Raji (cell line): Measurements from ENCODE around the gene ZMYND11.

Source experiments
- POLR2A ChIP-seq: IDR thresholded peaks from 2 replicates; pipeline ENCODE4 v1.6.1; 2011; ENCODE audit warnings: low read depth, low read length, control low read depth; ENCODE audit not compliant: insufficient read depth

Gene ZMYND11

DNA sequence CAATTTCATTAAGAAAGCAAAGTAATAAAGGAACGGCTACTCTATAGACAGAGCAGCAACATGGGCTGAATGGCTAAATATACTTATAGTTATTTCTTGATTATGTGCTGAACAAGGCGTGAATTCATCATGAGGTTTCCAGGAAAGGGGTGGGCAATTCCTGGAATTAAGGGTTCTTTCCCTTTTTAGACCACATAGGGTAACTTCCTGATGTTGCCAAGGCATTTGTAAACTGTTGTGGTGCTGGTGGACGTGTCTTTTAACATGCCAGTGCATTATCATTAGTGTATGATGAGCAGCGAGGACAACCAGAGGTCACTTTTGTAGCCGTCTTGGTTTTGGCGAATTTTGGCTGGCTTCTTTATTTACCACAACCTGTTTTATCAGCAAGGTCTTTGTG, 28.5 kb upstream of the ZMYND11 start:
- no peak for TF ChIP-seq POLR2A

DNA sequence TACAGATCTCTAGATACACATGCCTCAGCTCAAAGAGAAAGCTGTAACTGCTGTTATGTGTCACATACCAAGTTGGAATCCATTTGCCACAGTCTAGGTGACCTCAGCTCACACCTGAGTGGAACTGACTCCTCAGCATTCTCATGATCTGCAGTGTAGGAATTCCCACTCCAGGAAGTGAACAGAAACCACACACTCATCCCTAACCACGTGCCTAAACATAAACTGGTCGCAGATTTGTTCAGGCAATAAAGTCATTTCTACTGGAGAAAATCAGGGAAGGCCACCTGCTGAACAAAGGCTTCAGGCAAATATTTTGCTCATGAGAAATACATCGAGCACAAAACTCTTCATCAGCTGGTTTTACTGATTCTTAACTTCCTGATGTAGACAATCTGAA, 23.0 kb upstream of the ZMYND11 start:
- no peak for TF ChIP-seq POLR2A

DNA sequence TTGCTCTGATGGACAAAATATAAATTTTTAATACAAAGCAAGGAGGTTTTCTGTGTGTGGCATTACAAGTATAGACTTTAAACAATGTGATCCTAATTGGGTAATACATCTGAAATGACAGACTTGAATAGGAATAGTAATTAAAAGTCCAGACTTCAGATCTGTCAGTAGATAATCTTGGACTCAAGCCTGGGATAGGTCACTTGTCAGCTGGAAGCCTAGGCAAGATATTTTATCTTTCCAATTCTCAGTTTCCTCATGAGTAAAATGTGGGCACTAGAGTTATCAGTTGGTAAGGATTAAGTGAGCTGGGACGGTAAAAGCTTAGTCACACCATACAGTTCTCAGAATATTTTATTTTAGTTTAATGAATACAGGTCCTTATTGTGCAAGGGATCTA, 10.4 kb upstream of the ZMYND11 start:
- no peak for TF ChIP-seq POLR2A

DNA sequence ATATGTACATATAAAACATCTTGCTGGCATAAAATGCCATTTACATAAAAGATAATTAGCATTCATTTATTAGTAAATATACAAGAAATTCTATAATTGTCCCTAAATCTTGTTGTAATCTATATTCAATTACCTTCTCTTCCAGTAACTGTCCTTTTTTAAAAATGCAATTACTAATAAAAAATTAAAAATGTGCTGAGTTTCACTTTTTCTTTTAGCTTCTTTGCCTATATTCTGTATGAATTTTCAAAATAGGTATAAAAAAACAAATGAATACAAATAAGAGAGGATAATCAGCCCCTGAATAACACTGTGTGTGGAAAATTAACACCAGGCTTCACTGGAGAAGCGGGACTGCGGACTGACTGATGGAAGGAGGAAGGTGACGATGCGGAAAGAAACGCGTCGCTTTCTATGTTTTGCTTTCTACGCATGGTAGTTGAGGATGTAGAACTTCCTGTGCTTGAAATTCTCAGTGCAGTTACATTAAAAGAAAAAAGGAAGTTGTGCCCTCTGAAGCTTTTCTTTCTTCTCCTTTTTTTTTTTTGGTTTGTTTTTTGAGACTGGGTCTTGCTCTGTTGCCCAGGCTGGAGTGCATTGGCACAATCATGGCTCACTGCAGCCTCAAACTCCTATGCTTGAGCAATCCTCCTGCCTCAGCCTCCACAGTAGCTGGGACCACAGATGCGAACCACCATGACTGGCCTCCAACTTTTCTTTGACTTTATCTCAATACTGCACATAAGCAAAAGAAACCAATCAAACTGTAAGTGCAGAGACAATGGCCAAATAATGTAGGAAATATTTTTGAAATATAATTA, 7.4 kb upstream of the ZMYND11 start:
- no peak for TF ChIP-seq POLR2A

DNA sequence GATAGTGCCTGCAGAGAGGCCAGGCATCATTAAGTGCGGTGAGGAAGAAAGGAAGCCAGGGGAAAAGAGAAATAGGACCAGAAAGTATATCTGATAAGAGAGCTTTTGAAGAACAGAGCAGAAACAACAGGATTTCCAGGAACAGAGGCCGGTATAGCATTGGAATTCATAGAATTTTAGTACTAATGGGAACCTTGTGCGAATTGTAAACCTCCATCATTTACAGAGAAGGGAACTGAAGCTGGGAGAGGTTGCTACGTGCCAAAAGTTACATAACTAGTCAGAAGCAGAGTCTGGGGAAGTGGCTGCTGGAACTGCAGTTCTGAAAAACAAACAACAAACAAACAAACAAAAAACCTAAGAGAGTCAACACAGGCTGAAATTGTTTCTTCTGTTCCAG, 5.4 kb upstream of the ZMYND11 start:
- TF ChIP-seq POLR2A, result no peak

DNA sequence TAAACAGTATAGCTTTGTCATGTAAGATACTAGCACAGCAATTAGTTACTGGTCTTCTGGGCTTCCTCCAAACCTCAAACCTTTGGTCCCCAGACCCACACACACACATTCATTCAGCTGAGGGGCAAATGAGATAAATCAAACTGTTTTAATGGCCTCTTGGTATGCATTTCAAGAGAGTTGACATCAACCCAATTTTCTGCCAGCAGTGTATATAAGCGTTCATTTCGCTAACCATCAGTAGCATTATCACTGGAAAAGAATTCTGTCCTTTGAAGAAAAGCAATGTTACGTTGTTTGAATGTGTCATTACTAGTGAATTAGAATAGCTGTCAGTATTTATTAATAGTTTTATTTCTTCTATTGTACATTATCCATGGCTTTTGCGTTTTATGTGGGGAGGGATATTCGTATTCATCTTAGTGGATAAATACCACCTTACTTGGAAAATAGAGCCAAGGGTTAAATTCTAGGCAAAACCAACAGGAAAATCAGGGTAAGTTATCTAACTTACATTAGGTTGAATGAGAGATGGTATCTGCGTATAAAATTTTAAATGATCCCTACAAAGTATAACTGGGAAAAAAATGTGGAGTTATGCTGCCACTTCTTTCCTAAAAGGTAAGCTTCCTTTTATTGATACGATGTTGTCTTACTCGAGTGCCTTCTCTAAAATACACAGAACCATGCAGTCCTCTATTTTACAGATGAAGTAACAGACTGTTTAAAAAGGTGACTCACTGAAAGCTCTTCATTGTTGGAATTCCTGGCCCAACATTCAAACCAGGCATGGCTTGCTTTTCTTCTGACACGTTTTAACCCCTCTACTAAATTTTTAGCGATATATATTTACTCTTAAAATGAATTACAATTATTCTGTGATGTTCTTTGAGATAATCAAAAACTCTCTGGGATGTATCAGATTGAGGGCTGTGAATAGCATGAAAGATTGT, 2.0 kb upstream of the ZMYND11 start:
- no peak for TF ChIP-seq POLR2A

DNA sequence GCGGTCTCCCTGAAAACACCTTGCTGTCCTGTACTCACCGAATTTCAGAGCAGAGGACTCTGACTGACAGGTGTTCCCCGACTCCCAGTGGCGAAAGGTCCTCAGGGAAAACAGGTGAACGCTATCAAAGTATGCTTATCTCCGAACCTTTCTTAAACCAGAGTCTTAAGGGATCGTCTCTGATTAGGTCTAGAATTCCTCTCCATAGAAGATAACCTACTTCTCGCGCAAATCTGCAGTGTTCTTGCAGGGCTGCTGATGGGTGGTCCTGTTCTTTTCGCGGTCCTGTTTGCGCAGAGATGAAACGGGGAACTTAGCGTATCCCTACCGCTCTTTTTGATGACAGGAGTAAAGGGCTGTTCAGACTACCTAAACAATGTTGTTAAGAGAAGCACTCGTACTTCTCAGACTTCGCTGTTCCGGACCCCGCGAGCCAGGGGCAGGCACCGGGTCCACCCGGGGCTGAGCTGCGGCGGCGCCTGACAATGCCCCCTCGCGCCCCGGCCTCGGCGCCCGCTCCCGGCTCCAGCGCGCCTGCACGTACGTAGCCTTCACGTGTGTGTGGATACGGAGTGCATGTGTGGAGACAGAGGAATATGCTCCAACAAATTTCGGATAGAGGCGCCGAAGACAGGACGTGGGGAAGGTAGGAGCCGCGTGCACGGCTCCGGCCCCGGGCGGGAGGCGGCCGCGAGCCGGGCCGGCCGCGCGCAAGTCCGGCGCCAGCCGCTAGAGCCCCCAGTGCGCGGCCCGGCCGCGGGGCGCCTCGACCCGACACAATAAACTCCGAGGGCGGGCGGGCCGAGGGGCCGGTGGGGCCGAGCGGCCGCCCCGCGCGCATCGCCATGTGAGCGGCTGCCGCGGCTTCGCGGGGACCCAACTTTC, 766 bp upstream of the ZMYND11 start:
- TF ChIP-seq POLR2A, result no peak

DNA sequence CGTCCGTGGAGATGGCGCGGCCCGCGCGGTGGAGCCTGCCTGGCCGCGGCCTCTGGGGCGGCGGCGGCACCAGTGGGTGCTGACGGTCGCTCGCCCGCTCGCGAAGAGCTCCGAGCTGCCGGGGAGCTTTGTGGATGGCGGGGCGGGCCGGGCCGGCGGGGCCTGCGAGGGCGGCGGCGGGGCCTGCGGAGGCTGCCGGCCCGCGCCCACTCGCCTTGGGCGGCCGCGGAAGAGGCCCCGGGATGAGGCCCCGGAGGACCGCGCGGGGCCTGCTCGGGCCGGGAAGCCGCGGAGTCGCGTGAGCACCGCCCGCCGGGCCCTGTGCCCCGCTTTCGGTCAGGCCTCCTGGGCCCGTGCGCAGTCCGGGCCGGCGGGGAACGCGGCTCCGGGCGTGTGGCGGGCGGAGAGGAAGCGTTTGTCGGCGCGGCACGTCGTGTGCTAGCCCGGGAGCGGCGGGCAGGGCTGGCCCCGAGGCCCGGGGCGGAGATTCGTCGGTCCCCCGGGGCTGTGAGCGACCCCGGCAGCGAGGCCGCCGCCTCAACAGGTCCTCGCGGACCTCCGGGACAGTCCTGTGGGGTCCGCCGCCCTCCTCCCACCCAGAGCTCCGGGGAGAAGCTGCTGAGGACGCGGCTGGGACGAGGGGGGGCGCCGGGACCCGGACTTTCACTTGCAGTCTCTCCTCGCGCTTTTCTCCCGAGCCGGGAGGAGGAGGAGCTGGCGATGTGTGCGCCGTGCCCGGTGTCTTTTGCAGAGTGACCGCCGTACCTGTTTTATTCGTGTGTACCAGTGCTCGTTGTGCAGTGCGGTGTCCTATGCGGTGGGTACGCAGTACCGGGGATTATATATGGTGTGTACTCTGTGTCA, 578 bp downstream of the ZMYND11 start:
- no peak for TF ChIP-seq POLR2A

DNA sequence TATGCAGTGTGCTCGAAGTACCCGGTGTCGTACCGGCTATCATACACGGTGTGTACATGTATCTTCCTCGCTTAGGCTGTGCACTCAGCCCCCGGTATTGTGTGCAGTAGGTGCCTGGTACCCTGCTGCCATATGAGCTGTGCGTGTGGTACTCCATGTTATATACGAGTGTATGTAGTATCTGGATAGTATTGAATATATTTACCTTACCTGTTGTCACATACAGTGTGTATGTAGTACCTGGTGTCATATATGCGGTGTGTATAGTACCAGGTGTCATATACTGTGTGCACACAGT, 1.2 kb downstream of the ZMYND11 start:
- TF ChIP-seq POLR2A, result no peak

DNA sequence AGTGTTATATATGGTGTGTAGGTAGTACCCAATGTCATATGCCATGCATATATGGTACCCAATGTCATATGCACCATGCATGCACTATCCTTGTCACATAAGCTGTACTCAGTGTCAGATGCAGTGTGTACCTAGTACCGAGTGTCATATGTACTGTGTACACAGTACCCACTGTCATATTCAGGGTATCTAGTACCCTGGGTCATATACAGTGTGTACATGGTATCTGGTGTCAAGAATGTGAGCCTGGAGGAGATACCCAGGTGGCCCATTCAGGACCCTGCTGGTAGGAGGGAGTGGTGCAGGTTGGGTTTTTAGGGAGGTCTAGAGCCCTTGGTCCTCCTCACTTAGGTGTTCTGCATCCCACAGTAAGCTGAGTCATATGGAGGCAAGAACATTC, 1.8 kb downstream of the ZMYND11 start:
- TF ChIP-seq POLR2A, result no peak

DNA sequence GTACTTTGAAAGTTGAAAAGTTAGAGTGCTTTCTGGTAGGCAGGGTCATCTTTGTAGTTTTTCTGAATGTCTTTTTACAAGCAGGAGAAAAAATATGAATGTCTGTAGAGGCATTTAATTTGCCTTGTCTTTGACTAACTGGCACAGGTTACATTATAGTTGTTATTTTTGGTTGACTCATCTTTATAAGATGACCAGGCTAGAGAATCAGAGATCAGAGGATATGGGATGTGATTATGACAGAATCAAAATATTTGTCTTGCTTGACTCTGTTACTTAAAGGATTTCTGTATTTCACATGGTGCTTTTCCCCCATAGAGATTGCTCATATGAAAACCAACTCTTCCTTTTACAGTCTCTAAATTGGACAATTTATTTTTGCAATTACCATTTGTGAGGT, 2.4 kb downstream of the ZMYND11 start:
- TF ChIP-seq POLR2A, result no peak

DNA sequence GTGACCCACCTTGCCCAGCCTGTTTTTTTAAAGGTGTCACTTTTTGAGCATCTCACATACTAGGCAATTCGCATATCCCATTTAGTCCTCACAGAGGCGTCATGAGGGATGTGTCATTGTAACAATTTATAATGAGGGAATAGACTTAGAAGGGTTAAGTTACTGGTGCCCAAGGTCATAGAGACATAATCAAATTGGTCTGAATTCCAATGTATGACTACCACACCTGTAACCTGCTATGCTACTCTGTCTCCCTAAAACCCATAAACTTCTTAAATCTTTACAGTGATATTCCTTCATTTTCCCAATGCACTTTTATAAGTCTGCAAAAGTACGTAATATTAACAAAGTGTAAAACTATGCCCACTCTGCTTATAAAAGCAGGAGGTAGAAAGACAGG, 7.1 kb downstream of the ZMYND11 start:
- no peak for TF ChIP-seq POLR2A

DNA sequence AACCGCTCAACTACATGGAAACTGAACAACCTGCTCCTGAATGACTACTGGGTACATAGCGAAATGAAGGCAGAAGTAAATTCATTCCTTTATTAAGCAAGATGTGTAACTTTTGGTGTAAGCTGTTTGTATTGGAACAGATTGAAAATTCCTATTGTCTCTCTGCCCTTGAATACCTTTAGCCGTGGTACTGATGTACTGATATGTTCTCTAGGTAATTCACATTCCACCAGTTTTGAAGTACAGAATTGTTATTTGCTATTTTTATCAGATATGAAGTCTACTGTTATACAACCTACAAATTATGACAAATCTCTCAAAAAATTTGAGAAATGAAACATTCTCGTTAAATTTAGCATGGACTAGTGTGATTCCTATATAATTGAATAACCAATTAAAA, 17.7 kb downstream of the ZMYND11 start:
- TF ChIP-seq POLR2A, result no peak

DNA sequence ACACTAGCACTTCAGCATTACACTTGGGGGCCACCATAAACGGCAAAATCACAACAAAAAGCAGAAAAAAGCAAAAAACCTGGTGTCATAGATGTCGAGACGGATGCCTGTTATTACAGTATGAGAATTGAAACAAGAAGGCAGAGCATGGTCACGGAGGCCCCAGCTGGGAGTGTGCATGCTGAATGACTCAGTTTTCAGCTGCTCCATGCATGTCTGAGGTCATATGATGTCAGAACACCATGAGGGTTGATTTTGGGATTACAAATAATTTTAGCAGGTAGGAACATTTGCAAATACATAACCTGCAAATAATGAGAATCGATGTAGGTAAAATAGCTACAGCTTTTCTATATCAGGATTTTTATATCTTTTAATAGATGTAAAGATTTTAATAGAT, 19.1 kb downstream of the ZMYND11 start:
- no peak for TF ChIP-seq POLR2A
